ENCODE measurements around the gene FOXO1. TPM values are rescaled to one million over a fixed set of nuclear protein-coding genes. Genes with fewer than 3 reads are reported as not detected.

Gene FOXO1
- total RNA-seq, 1 experiment from 2014 or later: 4.5 TPM

DNA sequence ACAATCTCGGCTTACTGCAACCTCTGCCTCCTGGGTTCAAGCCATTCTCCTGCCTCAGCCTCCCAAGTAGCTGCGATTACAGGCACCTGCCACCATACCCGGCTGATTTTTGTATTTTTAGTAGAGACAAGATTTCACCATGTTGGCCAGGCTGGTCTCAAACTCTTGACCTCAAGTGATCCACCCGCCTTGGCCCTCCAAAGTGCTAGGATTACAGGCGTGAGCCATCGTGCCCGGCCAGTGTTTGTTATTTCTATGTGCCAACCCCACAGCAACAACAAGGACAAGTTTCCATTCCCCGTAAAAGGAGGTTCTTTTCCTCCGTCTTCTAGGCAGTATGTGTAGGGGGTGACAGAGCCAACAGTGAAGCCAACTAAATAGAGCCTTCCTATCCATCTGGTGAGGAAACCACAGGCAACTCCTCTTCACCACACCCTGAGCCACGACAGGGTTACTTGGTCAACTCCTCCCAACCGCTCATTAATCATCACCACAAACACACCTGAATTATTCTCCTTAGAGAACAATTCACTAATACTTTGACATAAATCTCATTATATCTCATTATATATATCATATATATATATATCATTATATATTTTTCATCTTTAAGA lies 25.5 kb downstream of the FOXO1 start:
- no peak for DNase-seq (ENCODE audit: low read depth in 1 of 2, low spot score in 2 of 2)
- Histone ChIP-seq H3K4me3 (no peak overlapping the region), H3K27me3 (replicated peaks) (no peaks in the 10 kb centered on the region), H3K36me3 (no peaks in the 10 kb centered on the region; the same call in 1 of the 2 replicates), H3K27ac (no peak overlapping the region), H3K4me1 (replicated peaks) (peaks cover 13% of the 10 kb centered on the region), H3K9me3 (replicated peaks) (no peaks in the 10 kb centered on the region)

DNA sequence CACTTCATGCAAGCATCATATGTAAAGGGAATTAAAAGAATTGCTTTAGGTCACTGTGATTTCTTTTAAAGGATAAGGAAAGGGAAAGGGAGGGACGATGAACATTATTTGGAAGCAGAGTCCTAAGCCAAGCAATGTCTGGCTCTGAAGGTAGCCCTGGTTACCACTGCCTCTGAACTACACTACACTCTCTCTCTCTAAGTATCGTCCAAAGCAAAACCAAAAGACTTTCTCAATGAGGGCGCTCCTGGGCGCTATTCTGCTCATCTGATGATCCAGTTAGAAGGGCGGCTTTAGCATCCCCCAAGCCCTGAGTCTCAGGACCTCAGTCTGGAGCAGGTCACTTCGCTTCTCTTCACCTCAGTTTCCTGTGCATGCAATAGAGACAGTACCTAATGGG lies 26.2 kb downstream of the FOXO1 start:
- Histone ChIP-seq H3K27ac (no peak overlapping the region), H3K4me3 (no peak overlapping the region), H3K27me3 (replicated peaks) (no peaks in the 10 kb centered on the region), H3K9me3 (replicated peaks) (no peaks in the 10 kb centered on the region), H3K36me3 (no peaks in the 10 kb centered on the region; the same call in 1 of the 2 replicates), H3K4me1 (replicated peaks) (peaks cover 13% of the 10 kb centered on the region)
- DNase-seq (ENCODE audit: low read depth in 1 of 2, low spot score in 2 of 2): no peak

DNA sequence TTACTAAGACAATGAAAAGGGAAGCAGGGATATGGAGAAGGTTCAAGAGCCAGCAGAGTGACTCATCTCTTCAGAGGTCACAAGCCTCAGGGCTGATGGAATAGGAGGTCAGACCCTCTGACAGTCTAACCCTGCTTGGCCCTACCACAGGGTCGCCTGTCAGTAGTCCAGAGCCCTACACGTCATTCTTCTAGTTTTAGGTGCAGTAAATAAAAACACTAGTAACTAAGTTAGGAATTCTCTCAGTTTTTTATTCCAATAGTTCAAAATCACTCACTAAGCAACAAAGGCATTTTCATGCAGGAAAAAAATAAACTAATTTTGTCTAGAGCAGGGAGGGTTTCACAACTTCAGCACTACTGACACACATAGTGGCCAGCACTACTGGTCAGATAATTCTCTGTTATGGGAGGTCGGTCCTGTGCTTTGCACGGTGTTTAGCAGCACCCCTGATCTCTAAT lies 27.2 kb downstream of the FOXO1 start:
- Histone ChIP-seq H3K4me3 (no peak overlapping the region), H3K4me1 (replicated peaks) (peaks cover 13% of the 10 kb centered on the region), H3K27ac (no peak overlapping the region), H3K9me3 (replicated peaks) (no peaks in the 10 kb centered on the region), H3K36me3 (no peaks in the 10 kb centered on the region), H3K27me3 (replicated peaks) (no peaks in the 10 kb centered on the region)
- peak in 1 of 2 experiments; percentile 29 for DNase-seq (ENCODE audit: low read depth in 1 of 2, low spot score in 2 of 2)

DNA sequence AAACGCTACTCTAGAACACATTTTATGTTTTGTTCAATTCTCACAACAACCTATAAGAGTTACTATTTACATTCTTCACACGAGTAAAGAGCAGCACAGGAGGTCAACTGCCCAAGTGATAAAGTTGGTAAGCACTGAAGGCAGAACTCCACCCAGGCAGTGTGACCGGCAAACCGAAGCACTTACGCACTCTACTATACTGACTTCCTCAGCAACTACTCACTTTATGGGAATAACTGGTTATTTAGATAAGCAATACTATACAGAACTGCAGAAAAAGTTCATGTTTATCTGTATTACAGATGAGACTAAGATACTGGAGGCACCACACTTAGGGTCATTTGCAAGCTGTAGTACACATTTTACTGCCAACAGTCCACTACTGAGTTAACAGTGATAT lies 28.8 kb downstream of the FOXO1 start:
- H3K9me3 ChIP-seq (replicated peaks): no peaks in the 10 kb centered on the region
- no peaks in the 10 kb centered on the region for H3K27me3 ChIP-seq (replicated peaks)
- H3K4me1 ChIP-seq (replicated peaks): peaks cover 13% of the 10 kb centered on the region
- H3K36me3 ChIP-seq: no peaks in the 10 kb centered on the region
- no peak for DNase-seq (ENCODE audit: low read depth in 1 of 2, low spot score in 2 of 2)
- H3K4me3 ChIP-seq: no peak overlapping the region
- no peak overlapping the region for H3K27ac ChIP-seq

DNA sequence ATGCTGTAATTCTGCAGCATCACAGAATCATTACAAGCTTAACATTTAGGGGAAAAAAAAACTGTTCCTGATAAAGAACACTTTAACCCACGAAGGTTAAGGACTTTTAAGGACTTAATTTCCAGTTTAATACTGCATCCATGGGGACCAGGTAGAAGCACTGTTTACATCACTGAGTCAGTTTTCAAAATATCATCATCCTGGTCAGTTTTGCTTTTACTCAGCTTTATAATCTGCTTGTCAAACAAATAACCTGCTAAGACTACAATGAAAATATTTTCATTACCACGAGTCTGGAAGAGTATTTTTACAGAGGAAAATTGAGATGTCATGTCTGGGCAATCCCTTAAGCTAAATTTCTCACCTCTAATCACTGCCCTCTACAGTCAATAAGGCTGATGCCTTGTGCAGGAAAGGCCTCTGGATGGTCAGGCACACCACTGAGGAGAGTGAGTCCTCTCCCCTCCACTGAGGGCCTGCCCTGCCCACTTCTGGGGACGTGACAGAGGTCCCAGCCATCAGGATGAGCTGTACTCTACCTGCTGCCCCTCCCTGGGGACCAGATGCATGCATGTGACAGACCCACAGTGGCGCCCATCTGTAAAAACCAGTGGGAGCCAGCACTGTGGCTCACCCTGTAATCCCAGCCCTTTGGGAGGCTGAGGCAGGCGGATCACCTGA lies 31.0 kb downstream of the FOXO1 start:
- DNase-seq (ENCODE audit: low read depth in 1 of 2, low spot score in 2 of 2): no peak
- Histone ChIP-seq H3K27ac (no peak overlapping the region), H3K4me1 (replicated peaks) (peaks cover 13% of the 10 kb centered on the region), H3K27me3 (replicated peaks) (no peaks in the 10 kb centered on the region), H3K36me3 (no peaks in the 10 kb centered on the region), H3K9me3 (replicated peaks) (no peaks in the 10 kb centered on the region), H3K4me3 (no peak overlapping the region)

DNA sequence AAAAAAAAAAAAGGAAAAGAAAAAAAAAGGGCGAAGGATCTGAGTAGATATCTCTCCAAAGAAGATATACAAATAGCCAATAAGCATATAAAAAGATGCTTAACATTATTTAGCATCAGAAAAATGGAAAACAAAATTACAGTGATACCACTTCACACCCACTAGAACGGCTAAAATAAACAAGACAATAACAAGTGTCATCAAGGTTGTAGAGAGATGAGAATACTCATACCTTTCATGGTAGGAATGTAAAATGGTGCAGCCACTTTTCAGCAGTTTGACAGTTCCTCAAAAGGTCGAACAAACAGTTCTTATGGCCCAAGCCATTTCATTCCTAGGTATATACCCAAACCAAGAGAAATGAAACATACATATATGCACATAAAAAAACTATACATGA lies 33.5 kb downstream of the FOXO1 start:
- H3K9me3 ChIP-seq (replicated peaks): no peaks in the 10 kb centered on the region
- no peaks in the 10 kb centered on the region for H3K27me3 ChIP-seq (replicated peaks)
- no peaks in the 10 kb centered on the region for H3K4me1 ChIP-seq (replicated peaks)

DNA sequence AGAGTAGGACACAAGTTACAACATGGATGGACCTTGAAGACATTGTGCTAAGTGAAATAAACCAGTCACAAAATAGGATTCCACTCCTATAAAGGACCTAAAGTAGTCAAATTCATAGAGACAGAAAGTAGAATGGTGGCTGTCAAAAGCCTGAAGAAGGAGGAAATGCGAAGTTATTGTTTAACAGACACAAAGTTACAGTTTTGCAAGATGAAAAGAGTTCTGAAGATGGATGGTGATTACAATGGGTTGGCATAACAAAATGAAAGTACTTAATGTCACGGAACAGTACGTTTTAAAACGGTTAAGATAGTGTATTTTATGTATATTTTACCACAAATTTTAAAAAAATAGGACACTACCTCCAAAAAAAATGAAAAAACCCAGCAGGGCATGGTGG lies 34.8 kb downstream of the FOXO1 start:
- Histone ChIP-seq H3K36me3 (no peaks in the 10 kb centered on the region), H3K27me3 (replicated peaks) (no peaks in the 10 kb centered on the region), H3K4me3 (no peak overlapping the region), H3K9me3 (replicated peaks) (no peaks in the 10 kb centered on the region), H3K27ac (no peak overlapping the region), H3K4me1 (replicated peaks) (no peaks in the 10 kb centered on the region)
- DNase-seq (ENCODE audit: low read depth in 1 of 2, low spot score in 2 of 2): no peak

More for the DNA sequence above, 33.5 kb downstream of the FOXO1 start:
- Histone ChIP-seq H3K36me3 (no peaks in the 10 kb centered on the region), H3K4me3 (no peak overlapping the region), H3K27ac (no peak overlapping the region)
- no peak for DNase-seq (ENCODE audit: low read depth in 1 of 2, low spot score in 2 of 2)

DNA sequence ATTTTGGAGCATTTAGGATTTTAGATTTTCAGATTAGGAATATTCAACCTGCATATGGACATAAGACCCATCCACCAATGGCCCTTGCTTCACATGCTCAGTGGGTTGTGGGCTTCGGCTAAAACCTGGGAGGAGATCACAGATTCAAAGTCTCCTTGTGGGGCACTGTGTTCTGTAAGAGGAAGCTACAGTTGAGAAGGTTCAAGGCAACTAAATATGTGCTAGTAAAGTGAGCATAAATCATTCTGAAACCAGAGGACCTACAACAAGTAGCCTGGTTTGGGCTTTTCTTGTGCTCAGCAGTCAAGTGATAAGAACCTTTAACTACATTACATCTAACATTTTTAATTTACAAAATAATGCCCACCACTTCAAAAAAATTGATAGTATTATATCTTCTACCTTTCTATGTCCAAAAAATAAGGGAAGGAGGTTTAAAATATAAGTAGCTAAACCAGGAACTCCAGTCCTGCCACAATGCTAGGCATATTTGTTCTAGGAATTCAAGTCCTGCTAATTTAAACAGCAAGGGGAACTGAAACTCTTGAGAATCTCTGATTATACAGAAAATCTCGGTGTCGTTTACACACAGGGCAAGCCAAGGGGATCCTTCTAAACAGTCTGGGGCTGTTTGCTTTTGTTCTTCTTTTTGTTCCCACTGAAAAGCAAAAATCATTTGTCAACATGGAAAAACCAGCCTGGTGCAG lies 36.6 kb downstream of the FOXO1 start:
- H3K36me3 ChIP-seq: no peaks in the 10 kb centered on the region
- no peak for DNase-seq (ENCODE audit: low read depth in 1 of 2, low spot score in 2 of 2)
- no peaks in the 10 kb centered on the region for H3K27me3 ChIP-seq (replicated peaks)

DNA sequence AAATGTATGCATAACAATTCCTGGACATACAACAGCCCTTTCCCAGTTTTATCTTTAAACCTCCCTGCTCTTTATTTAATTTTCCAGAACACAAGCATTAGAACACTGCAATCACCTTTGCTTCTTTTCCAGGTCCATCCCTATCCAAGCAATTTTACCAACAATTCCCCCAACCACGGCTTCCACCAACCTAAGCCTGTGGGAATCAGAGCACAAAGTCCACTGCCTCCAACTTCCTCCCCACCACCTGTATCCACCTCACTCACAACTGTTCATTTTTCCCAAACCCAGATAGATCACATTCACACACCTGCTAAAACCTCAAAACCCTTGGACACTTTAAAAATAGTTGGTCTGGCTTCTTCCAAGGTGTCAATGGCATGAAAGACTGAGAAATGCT lies 39.5 kb downstream of the FOXO1 start:
- Histone ChIP-seq H3K9me3 (replicated peaks) (no peaks in the 10 kb centered on the region), H3K27me3 (replicated peaks) (no peaks in the 10 kb centered on the region), H3K27ac (no peak overlapping the region), H3K4me3 (no peak overlapping the region), H3K36me3 (no peaks in the 10 kb centered on the region), H3K4me1 (replicated peaks) (no peaks in the 10 kb centered on the region)
- no peak for DNase-seq (ENCODE audit: low read depth in 1 of 2, low spot score in 2 of 2)

More for the DNA sequence above, 36.6 kb downstream of the FOXO1 start:
- Histone ChIP-seq H3K4me1 (replicated peaks) (no peaks in the 10 kb centered on the region), H3K4me3 (no peak overlapping the region), H3K27ac (no peak overlapping the region), H3K9me3 (replicated peaks) (no peaks in the 10 kb centered on the region)

DNA sequence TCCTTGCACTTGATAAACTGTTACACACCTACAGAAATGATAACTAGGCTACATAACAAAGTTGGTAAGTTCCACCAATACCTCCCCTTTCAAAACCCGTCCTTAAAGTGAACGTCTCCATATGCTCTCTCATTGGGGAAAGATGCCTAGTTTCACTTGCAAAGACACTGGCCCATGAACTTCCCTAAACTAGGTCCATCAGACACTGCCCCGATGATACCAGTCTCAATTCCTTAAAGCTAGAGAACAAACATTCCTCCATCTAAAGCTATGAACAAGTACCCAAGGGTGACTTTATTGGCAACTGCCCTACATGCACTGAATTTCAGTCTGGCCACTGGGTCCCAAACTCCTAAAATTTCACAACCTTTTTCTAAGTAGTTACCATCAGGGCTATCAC lies 39.9 kb downstream of the FOXO1 start:
- no peak for DNase-seq (ENCODE audit: low read depth in 1 of 2, low spot score in 2 of 2)
- Histone ChIP-seq H3K4me1 (replicated peaks) (no peaks in the 10 kb centered on the region), H3K36me3 (no peaks in the 10 kb centered on the region), H3K27me3 (replicated peaks) (no peaks in the 10 kb centered on the region), H3K9me3 (replicated peaks) (no peaks in the 10 kb centered on the region), H3K27ac (no peak overlapping the region), H3K4me3 (no peak overlapping the region)

DNA sequence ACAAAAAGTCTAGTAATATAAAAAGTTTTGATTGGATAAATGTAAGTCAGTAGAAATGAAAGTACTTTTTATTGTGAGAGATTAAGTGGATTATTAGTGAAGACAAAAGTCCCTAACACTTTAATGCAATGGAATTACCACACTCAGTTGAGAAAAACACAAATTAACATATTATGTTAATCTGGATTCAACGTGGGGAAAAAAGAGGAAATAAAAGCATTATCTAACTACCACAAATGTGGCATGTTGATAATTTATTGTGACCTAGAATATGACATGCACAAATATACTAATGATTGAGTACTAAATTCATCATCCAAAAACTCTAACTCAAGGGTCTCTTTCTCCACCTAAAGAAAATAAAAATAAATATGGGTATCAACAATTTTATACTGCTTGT lies 41.5 kb downstream of the FOXO1 start:
- H3K27ac ChIP-seq: no peak overlapping the region
- H3K27me3 ChIP-seq (replicated peaks): no peaks in the 10 kb centered on the region
- H3K36me3 ChIP-seq: no peaks in the 10 kb centered on the region
- H3K4me3 ChIP-seq: no peak overlapping the region
- no peaks in the 10 kb centered on the region for H3K9me3 ChIP-seq (replicated peaks)
- H3K4me1 ChIP-seq (replicated peaks): no peaks in the 10 kb centered on the region
- no peak for DNase-seq (ENCODE audit: low read depth in 1 of 2, low spot score in 2 of 2)

DNA sequence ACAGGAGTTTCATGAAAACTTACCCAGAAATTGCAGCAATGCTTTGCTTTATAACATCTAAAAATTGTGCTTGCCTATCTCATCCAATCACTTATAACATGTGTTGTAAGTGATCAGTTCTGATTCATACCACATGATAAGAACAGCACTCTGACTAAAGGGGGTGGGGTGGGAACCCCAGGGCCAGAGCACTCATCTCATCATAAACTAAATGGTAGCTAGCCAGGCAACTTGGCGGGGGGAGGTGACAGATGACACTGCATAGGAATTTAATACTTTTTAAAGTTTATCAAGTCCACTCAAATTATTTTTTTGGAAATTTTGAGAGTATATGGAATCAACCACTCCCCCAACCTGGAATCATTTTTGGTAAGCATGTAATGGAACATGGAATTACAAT lies 42.1 kb downstream of the FOXO1 start:
- H3K27ac ChIP-seq: no peak overlapping the region
- no peaks in the 10 kb centered on the region for H3K4me1 ChIP-seq (replicated peaks)
- H3K36me3 ChIP-seq: no peaks in the 10 kb centered on the region
- no peak overlapping the region for H3K4me3 ChIP-seq
- no peak for DNase-seq (ENCODE audit: low read depth in 1 of 2, low spot score in 2 of 2)
- no peaks in the 10 kb centered on the region for H3K9me3 ChIP-seq (replicated peaks)
- no peaks in the 10 kb centered on the region for H3K27me3 ChIP-seq (replicated peaks)

DNA sequence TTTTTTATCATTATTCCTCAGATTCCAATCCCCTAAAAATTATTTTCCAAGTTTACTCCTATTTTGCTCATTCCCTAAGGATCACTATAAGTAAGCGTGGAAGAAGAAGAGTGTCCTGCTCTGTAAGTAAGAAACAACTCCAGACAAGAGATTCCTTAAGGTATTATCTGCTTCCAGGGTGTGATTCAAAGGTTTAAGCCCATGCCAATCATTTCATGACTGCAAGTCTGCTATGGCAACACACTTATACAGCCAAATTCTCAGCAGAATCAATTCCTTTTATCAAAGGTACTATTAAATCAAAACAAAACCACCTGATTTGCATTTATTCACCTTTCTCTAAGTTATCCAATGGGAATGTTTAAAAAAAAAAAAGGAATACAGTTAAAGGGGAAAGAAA lies 43.7 kb downstream of the FOXO1 start:
- no peak overlapping the region for H3K4me3 ChIP-seq
- no peaks in the 10 kb centered on the region for H3K36me3 ChIP-seq
- H3K27me3 ChIP-seq (replicated peaks): no peaks in the 10 kb centered on the region
- no peaks in the 10 kb centered on the region for H3K9me3 ChIP-seq (replicated peaks)
- DNase-seq (ENCODE audit: low read depth in 1 of 2, low spot score in 2 of 2): no peak
- H3K27ac ChIP-seq: no peak overlapping the region
- no peaks in the 10 kb centered on the region for H3K4me1 ChIP-seq (replicated peaks)

DNA sequence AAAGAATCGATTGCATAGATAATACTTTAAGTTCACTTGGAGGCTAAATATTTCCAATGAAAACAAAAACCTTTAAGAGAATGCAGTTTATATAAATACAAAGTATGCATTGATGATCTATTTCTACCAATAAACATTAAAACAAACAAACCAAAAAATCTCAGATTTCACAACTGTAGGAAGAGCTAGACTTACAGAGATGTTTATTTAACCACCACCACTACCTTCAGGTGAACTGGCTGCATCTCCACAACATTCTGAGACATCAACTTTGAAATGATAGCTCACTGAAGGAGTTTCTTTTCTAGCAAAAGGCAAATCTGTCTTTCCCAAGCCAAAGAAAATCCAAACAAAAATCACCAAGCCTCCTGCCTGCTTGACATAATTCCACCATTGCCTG lies 44.2 kb downstream of the FOXO1 start:
- Histone ChIP-seq H3K9me3 (replicated peaks) (no peaks in the 10 kb centered on the region), H3K27me3 (replicated peaks) (no peaks in the 10 kb centered on the region), H3K4me3 (no peak overlapping the region), H3K36me3 (no peaks in the 10 kb centered on the region), H3K4me1 (replicated peaks) (no peaks in the 10 kb centered on the region), H3K27ac (no peak overlapping the region)
- no peak for DNase-seq (ENCODE audit: low read depth in 1 of 2, low spot score in 2 of 2)

Data from SJSA1 (cell line).